OCI-LY3 (cell line): Measurements from ENCODE around the gene FTO.

Experiments used
- EZH2phosphoT487 ChIP-seq: fragments of 200-600 bp; shearing (Covaris generic); IDR thresholded peaks from 2 replicates; pipeline ENCODE4 v1.6.1; 2018; ENCODE audit warnings: antibody characterized with exemption, mixed run types, low read depth
- TF ChIP-seq, protein P1 (sequence below): fragments of 200-600, 300-600 bp; sonication (generic); IDR thresholded peaks from 2 replicates; pipeline ENCODE4 v1.5.1; 2014; ENCODE audit warnings: antibody characterized with exemption, low read length, low read depth

DNA sequence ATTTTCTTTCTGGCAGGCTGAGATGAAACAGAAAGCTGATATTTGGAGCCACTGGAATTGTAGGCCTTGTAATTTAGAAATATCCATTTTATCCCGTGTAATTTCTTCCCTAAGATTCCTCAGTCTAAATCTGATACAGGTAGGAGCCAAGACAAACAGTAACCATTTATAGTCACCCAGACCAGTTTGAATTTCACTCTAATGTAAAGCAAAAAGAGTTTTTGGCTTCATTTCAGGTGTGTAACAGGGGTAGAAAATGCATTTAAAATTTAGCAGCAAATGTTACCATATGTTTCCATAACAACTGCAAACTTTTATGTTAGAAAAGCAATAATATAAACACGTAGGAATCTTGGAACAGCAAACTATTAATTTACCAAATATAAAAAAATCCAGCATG lies 249.4 kb downstream of the FTO start:
- TF ChIP-seq, protein P1, sequence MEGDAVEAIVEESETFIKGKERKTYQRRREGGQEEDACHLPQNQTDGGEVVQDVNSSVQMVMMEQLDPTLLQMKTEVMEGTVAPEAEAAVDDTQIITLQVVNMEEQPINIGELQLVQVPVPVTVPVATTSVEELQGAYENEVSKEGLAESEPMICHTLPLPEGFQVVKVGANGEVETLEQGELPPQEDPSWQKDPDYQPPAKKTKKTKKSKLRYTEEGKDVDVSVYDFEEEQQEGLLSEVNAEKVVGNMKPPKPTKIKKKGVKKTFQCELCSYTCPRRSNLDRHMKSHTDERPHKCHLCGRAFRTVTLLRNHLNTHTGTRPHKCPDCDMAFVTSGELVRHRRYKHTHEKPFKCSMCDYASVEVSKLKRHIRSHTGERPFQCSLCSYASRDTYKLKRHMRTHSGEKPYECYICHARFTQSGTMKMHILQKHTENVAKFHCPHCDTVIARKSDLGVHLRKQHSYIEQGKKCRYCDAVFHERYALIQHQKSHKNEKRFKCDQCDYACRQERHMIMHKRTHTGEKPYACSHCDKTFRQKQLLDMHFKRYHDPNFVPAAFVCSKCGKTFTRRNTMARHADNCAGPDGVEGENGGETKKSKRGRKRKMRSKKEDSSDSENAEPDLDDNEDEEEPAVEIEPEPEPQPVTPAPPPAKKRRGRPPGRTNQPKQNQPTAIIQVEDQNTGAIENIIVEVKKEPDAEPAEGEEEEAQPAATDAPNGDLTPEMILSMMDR: no peak
- no peak for TF ChIP-seq EZH2phosphoT487
